AG04450 (cell line): Measurements from ENCODE around the gene PCGF6. TPM values are rescaled to one million over a fixed set of nuclear protein-coding genes. Genes with fewer than 3 reads are reported as not detected.

ENCODE experiments used
- CTCF ChIA-PET: fragments of 300-600, 350-600 bp; formaldehyde crosslinking; extraction: SDS; loops from one replicate; lab custom pipeline; 2022; ENCODE audit warnings: antibody characterized with exemption, inconsistent platforms; lab: Charles Lee
- POLR2A ChIA-PET: fragments of 350-600 bp; formaldehyde crosslinking; extraction: SDS; loops from one replicate; lab custom pipeline; 2021; ENCODE audit warnings: antibody characterized with exemption, inconsistent platforms; lab: Yijun Ruan, JAX
- DNase-seq: peaks from one replicate; pipeline ENCODE4 v3.0.0-alpha.2; 2011; ENCODE audit warnings: low read depth, low spot score
- H3K27ac ChIP-seq: one replicate; pipeline ENCODE4 v1.5.1; 2012; ENCODE audit warnings: low read depth, low read length, control low read depth
- H3K27me3 ChIP-seq: one replicate; pipeline ENCODE4 v1.6.0; 2012; ENCODE audit warnings: low read length; ENCODE audit not compliant: control insufficient read depth, insufficient read depth
- H3K4me3 ChIP-seq: 2 replicates; pipeline ENCODE4 v1.5.1; 2011; ENCODE audit warnings: mild to moderate bottlenecking, low read depth, low read length, control low read depth
- H3K9me3 ChIP-seq: 2 replicates; pipeline ENCODE4 v1.5.1; 2012; ENCODE audit warnings: low read length; ENCODE audit not compliant: control insufficient read depth, insufficient read depth
- CTCF ChIP-seq: IDR thresholded peaks from 2 replicates; pipeline ENCODE4 v1.5.1; 2011; ENCODE audit warnings: low read depth, low read length, control low read depth, inconsistent platforms
- polyA plus RNA-seq: library from polyadenylated mRNA; depleted of rRNA; stranded (reverse); fragments of >200 nt; gene quantifications from 2 replicates; pipeline ENCODE4 v1.2.3, GENCODE V29; 2011

Gene PCGF6
- polyA plus RNA-seq, 1 experiment: 9.9 TPM

GRCh38 chr10:103353281-103353680 is 2.3 kb upstream of the PCGF6 start:
- CTCF ChIA-PET: interaction anchor here (0.7 kb wide), 1 partner anchor 41 kb away, joined by 5 read pairs; no protein-coding TSS in a partner anchor
- no peak overlapping the region for H3K27ac ChIP-seq
- no peaks in the 10 kb centered on the region for H3K27me3 ChIP-seq
- H3K9me3 ChIP-seq: no peaks in the 10 kb centered on the region
- no peak for TF ChIP-seq CTCF
- H3K4me3 ChIP-seq: no peak overlapping the region
- DNase-seq: no peak
- POLR2A ChIA-PET: no interaction called here

GRCh38 chr10:103350175-103350516 is 794 bp downstream of the PCGF6 start:
- POLR2A ChIA-PET: interaction anchor here (0.6 kb wide), 1 partner anchor 80 kb away, joined by 3 read pairs; no protein-coding TSS in a partner anchor
- no peak for DNase-seq

GRCh38 chr10:103336370-103336769 is 14.6 kb downstream of the PCGF6 start:
- Histone ChIP-seq H3K9me3 (no peaks in the 10 kb centered on the region), H3K27me3 (no peaks in the 10 kb centered on the region), H3K27ac (no peak overlapping the region), H3K4me3 (no peak overlapping the region)
- TF ChIP-seq CTCF: no peak
- DNase-seq: no peak
- POLR2A ChIA-PET: interaction anchor here (0.9 kb wide), 1 partner anchor 14 kb away, joined by 3 read pairs; the partner anchor contains the start of gene PCGF6
- CTCF ChIA-PET: no interaction called here

More at GRCh38 chr10:103350175-103350516, 794 bp downstream of the PCGF6 start:
- Histone ChIP-seq H3K4me3 (peak overlapping the region; percentile 72), H3K9me3 (no peaks in the 10 kb centered on the region), H3K27ac (peak overlapping the region; percentile 75), H3K27me3 (no peaks in the 10 kb centered on the region)
- TF ChIP-seq CTCF: no peak
- CTCF ChIA-PET: interaction anchor here (1.1 kb wide), 1 partner anchor 16 kb away, joined by 3 read pairs; no protein-coding TSS in a partner anchor

GRCh38 chr10:103334567-103334966 is 16.4 kb downstream of the PCGF6 start:
- ChIA-PET POLR2A (no interaction called here), CTCF (interaction anchor here (0.6 to 2.3 kb wide), 21 partner anchors 9 to 507 kb away, joined by 3 to 18 read pairs (median 5); partner anchors contain the start of gene CNNM2)
- Histone ChIP-seq H3K27ac (no peak overlapping the region), H3K4me3 (no peak overlapping the region), H3K9me3 (no peaks in the 10 kb centered on the region), H3K27me3 (no peaks in the 10 kb centered on the region)
- DNase-seq: no peak
- no peak for TF ChIP-seq CTCF

GRCh38 chr10:103333934-103334520 is 16.9 kb downstream of the PCGF6 start:
- DNase-seq: no peak
- CTCF ChIA-PET: interaction anchor here (0.6 to 2.3 kb wide), 30 partner anchors 9 to 507 kb away, joined by 3 to 18 read pairs (median 5); partner anchors contain the start of gene CNNM2
- peak; percentile 65 for TF ChIP-seq CTCF
- H3K9me3 ChIP-seq: no peaks in the 10 kb centered on the region
- no peak overlapping the region for H3K4me3 ChIP-seq
- no peaks in the 10 kb centered on the region for H3K27me3 ChIP-seq
- POLR2A ChIA-PET: no interaction called here
- no peak overlapping the region for H3K27ac ChIP-seq
